Neural cell (in vitro differentiated cells): ENCODE data around the gene EYA4.

Source experiments
- CTCF ChIP-seq: fragments of 450-650 bp; IDR thresholded peaks from 2 replicates; pipeline ENCODE4 v1.5.1; 2014; ENCODE audit warnings: antibody characterized with exemption, mild to moderate bottlenecking, moderate library complexity; ENCODE audit not compliant: poor library complexity, severe bottlenecking
- EP300 ChIP-seq: fragments of 450-650 bp; conservative IDR thresholded peaks from 2 replicates; pipeline ENCODE4 v1.6.1; 2014; ENCODE audit warnings: antibody characterized with exemption, mild to moderate bottlenecking, moderate library complexity; ENCODE audit not compliant: poor library complexity, severe bottlenecking

GRCh38 chr6:133300896-133301295, 59.7 kb downstream of the EYA4 start:
- TF ChIP-seq CTCF = no peak
- TF ChIP-seq EP300 = no peak
